A673 (cell line): Measurements from ENCODE around the gene EHBP1L1.

ENCODE experiments used
- EZH2 ChIP-seq: fragments of 200-600 bp; sonication (generic); IDR thresholded peaks from 2 replicates; pipeline ENCODE4 v1.6.1; 2017; ENCODE audit warnings: borderline replicate concordance, low read depth, mild to moderate bottlenecking, mixed read lengths, antibody characterized with exemption, low read length; ENCODE audit not compliant: poor library complexity, severe bottlenecking
- TF ChIP-seq, protein P1 (sequence below): fragments of 300-800, 200-600 bp; sonication (generic); conservative IDR thresholded peaks from 2 replicates; pipeline ENCODE4 v1.5.1; 2017; ENCODE audit warnings: low read depth, mild to moderate bottlenecking, antibody characterized with exemption, low read length, moderate library complexity, mixed read lengths

DNA sequence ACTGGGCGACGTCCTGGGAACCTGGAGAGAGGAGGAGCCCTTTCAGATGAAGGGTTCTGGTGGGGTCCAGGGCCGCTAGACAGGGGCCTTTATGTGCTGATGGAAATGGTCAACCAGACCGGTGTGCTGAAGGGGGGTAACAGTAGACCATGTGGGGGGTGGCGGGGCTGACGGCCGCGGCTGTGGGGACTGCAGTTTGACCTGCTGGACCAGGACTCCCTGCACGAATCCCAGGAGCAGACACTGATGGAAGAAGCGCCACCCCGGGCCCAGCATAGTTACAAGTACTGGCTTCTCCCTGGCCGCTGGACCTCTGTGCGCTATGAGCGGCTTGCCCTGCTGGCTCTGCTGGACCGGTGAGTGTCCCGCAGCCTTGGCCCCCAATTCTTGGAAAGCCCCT, 46.2 kb downstream of the EHBP1L1 start:
- TF ChIP-seq, protein P1, sequence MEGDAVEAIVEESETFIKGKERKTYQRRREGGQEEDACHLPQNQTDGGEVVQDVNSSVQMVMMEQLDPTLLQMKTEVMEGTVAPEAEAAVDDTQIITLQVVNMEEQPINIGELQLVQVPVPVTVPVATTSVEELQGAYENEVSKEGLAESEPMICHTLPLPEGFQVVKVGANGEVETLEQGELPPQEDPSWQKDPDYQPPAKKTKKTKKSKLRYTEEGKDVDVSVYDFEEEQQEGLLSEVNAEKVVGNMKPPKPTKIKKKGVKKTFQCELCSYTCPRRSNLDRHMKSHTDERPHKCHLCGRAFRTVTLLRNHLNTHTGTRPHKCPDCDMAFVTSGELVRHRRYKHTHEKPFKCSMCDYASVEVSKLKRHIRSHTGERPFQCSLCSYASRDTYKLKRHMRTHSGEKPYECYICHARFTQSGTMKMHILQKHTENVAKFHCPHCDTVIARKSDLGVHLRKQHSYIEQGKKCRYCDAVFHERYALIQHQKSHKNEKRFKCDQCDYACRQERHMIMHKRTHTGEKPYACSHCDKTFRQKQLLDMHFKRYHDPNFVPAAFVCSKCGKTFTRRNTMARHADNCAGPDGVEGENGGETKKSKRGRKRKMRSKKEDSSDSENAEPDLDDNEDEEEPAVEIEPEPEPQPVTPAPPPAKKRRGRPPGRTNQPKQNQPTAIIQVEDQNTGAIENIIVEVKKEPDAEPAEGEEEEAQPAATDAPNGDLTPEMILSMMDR = no peak
- TF ChIP-seq EZH2 = no peak
